K562 treated with DMSO at 1 percent for 4 hours (cell line): ENCODE measurements around the gene ITPK1. TPM values are rescaled to one million over a fixed set of nuclear protein-coding genes. Genes with fewer than 3 reads are reported as not detected.

ENCODE experiments used
- total RNA-seq: library from RNA; unstranded; fragments of 300-600 nt; gene quantifications from 2 replicates; pipeline ENCODE4 v1.2.3, GENCODE V29; 2022; ENCODE audit not compliant: insufficient read depth

The ITPK1 gene
- 35.9 and 46.5 TPM in 2 replicates for total RNA-seq

GRCh38 chr14:93115821-93116675 lies at the start of gene ITPK1:
ITPK1 (minus strand) TSS chr14:93115925; CDS start chr14:93115163, 762 bp downstream.

DNA sequence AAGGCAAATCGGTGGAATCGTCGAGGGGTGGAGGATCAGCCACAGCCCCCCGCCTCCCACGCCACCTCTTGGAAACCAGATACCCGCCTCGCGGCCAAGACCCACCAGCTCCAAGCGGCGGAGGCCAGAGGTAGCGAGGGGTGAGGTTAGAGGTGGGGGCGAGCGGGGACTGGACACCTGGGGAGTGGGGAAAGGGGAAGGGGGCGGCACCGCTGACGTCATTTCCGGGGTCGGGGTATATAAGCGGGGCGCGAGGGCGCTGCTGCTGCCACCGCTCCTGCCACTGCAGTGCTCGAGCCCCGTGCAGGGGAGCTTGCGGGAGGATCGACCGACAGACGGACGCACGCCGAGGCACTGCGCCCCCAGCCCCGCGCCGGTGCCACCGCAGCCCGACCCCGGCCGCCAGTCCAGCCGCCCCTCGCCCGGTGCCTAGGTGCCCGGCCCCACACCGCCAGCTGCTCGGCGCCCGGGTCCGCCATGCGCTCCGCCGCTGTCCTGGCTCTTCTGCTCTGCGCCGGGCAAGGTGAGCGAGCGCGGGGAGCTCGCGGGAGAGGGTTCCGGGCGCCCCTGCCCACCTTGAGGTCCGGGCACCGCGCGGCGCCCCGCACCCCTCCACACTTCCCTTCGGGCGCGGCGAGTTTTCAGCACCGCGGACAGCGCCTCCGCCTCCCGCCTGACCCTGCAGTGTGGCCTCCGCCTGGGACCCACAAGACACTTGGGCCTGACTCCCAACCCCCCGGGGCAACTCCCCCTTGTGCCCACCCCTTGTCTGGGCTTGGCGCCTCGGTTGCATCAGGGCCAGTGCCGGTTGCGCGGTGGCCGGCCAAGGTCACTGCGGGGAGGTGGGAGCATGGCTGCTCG lies 192.6 kb downstream of the ITPK1 start, which contains the start of gene CHGA:
CHGA (plus strand) TSS at position 268 of the 861 bp plus-strand sequence; CDS start at position 478, 210 bp downstream.

Other genes with a start within 250 kb of the ITPK1 start
- not detected in 2 replicates for gene CHGA, start 192.8 kb downstream of the ITPK1 start, total RNA-seq
- gene MOAP1, start 69.0 kb upstream of the ITPK1 start, total RNA-seq = 10.9 and 11.1 TPM in 2 replicates
- gene LYSET, start 69.4 kb upstream of the ITPK1 start, total RNA-seq = 22.3 and 23.6 TPM in 2 replicates
- 10.2 and 13.1 TPM in 2 replicates for gene GON7, start 91.1 kb upstream of the ITPK1 start, total RNA-seq
- 18.0 and 22.4 TPM in 2 replicates for gene UBR7, start 91.3 kb upstream of the ITPK1 start, total RNA-seq
- 5.1 and 7.9 TPM in 2 replicates for gene BTBD7, start 217.1 kb upstream of the ITPK1 start, total RNA-seq
- gene COX8C, start 231.3 kb upstream of the ITPK1 start, total RNA-seq = not detected in 2 replicates